Liver (tissue), 9 donors: ENCODE data around the gene ATP6V1C2. TPM values are rescaled to one million over a fixed set of nuclear protein-coding genes. Genes with fewer than 3 reads are reported as not detected.

Experiments
- DNase-seq: peaks from one replicate; pipeline ENCODE4 v3.0.0-alpha.2; 2017; ENCODE audit warnings: low spot score
- H3K27ac ChIP-seq, 2 donors: one replicate each; pipeline ENCODE4 v1.7.0; 2013; ENCODE audit warnings: inconsistent platforms in 2 of 2, low read length in 2 of 2, control low read depth in 1 of 2, low read depth in 1 of 2, mild to moderate bottlenecking in 1 of 2
- H3K27me3 ChIP-seq, 4 donors: one replicate each; pipeline versions ENCODE4 v1.6.1 to v1.7.0; 2013; ENCODE audit warnings: low read length in 3 of 4, inconsistent platforms in 1 of 4, mild to moderate bottlenecking in 1 of 4, moderate library complexity in 1 of 4; ENCODE audit not compliant: control insufficient read depth in 4 of 4, insufficient read depth in 4 of 4
- H3K36me3 ChIP-seq, 4 donors: one replicate each; pipeline versions ENCODE4 v1.6.1 to v1.7.0; 2013; ENCODE audit warnings: low read length in 3 of 4, mild to moderate bottlenecking in 3 of 4, low read depth in 1 of 4, moderate library complexity in 1 of 4; ENCODE audit not compliant: control insufficient read depth in 4 of 4, insufficient read depth in 3 of 4
- H3K4me1 ChIP-seq, 4 donors: one replicate each; pipeline versions ENCODE4 v1.6.1 to v1.7.0; 2013; ENCODE audit warnings: low read length in 3 of 4, mild to moderate bottlenecking in 3 of 4, moderate library complexity in 1 of 4; ENCODE audit not compliant: control insufficient read depth in 4 of 4, insufficient read depth in 4 of 4
- H3K4me3 ChIP-seq, 3 donors: one replicate each; pipeline versions ENCODE4 v1.6.1 to v1.7.0; 2013; ENCODE audit warnings: low read length in 3 of 3, control low read depth in 1 of 3, low read depth in 1 of 3, mild to moderate bottlenecking in 1 of 3
- H3K9ac ChIP-seq, 2 donors: one replicate each; pipeline ENCODE4 v1.7.0; 2013; ENCODE audit warnings: low read length in 2 of 2, mild to moderate bottlenecking in 2 of 2, moderate library complexity in 2 of 2, control low read depth in 1 of 2, low read depth in 1 of 2
- H3K9me3 ChIP-seq, 4 donors: one replicate each; pipeline versions ENCODE4 v1.6.1 to v1.7.0; 2013; ENCODE audit warnings: low read length in 3 of 4; ENCODE audit not compliant: control insufficient read depth in 4 of 4
- CTCF ChIP-seq: fragments of 150-350 bp; IDR thresholded peaks from 2 replicates; pipeline ENCODE4 v1.5.1; 2017; ENCODE audit warnings: improper control_type of control experiment, low read depth, low read length; ENCODE audit not compliant: missing input control
- EGR1 ChIP-seq, 2 donors: IDR thresholded peaks; 2 replicates each; pipeline ENCODE4 v1.6.1; 2016 to 2018; ENCODE audit warnings: antibody characterized with exemption in 2 of 2, low read depth in 2 of 2
- FOXA2 ChIP-seq: IDR thresholded peaks from 2 replicates; pipeline ENCODE4 v1.6.1; 2016; ENCODE audit warnings: antibody characterized with exemption
- GABPA ChIP-seq, 2 donors: IDR thresholded peaks in 1 of 2; conservative IDR thresholded peaks in 1 of 2; 2 replicates each; pipeline ENCODE4 v1.6.1; 2016; ENCODE audit warnings: antibody characterized with exemption in 2 of 2, mild to moderate bottlenecking in 1 of 2, moderate library complexity in 1 of 2
- HNF4A ChIP-seq, 2 donors: conservative IDR thresholded peaks; 2 replicates each; pipeline ENCODE4 v1.6.1; 2016; ENCODE audit warnings: antibody characterized with exemption in 2 of 2, mild to moderate bottlenecking in 2 of 2
- HNF4G ChIP-seq: IDR thresholded peaks from 2 replicates; pipeline ENCODE4 v1.6.1; 2016; ENCODE audit warnings: antibody characterized with exemption
- MAX ChIP-seq: IDR thresholded peaks from 2 replicates; pipeline ENCODE4 v1.6.1; 2016; ENCODE audit warnings: antibody characterized with exemption
- SP1 ChIP-seq: IDR thresholded peaks from 2 replicates; pipeline ENCODE4 v1.6.1; 2018; ENCODE audit warnings: antibody characterized with exemption, mild to moderate bottlenecking
- TAF1 ChIP-seq: conservative IDR thresholded peaks from 2 replicates; pipeline ENCODE4 v1.6.1; 2016; ENCODE audit warnings: antibody characterized with exemption, mild to moderate bottlenecking
- YY1 ChIP-seq: IDR thresholded peaks from 2 replicates; pipeline ENCODE4 v1.6.1; 2016; ENCODE audit warnings: antibody characterized with exemption, mild to moderate bottlenecking
- ZBTB33 ChIP-seq: IDR thresholded peaks from 2 replicates; pipeline ENCODE4 v1.6.1; 2016; ENCODE audit warnings: antibody characterized with exemption
- WGBS: extraction: QIAGEN DNeasy Blood & Tissue Kit; methylation state at CpG from one replicate; pipeline ENCODE4 v1.1.7; 2013; 5-methylcytosine and 5-hydroxymethylcytosine counted together
- polyA plus RNA-seq, 2 donors: library from polyadenylated mRNA; stranded (reverse) in 1 of 2; unstranded in 1 of 2; fragments of 200-250 nt in 1 of 2; fragments of >200 nt in 1 of 2; fragmentation: Nextera tagmentation in 1 of 2; extraction: Ambion mirVana in 1 of 2; gene quantifications; one replicate each; pipeline versions ENCODE4 v1.2.1 to v1.2.3, GENCODE V29; 2013 to 2015
- total RNA-seq, 2 donors: library from RNA; depleted of rRNA; stranded (reverse); fragments of >200 nt; gene quantifications; one replicate each; pipeline ENCODE4 v1.2.3, GENCODE V29; 2014
- TF ChIP-seq, protein P1 (sequence below): IDR thresholded peaks from 2 replicates; pipeline ENCODE4 v1.6.1; 2016; ENCODE audit warnings: antibody characterized with exemption, mild to moderate bottlenecking
- donor health status: healthy.
- donor health status: healthy.
- donor health status: healthy.
- donor health status: healthy.
- donor health status: healthy.

The ATP6V1C2 gene
- total and polyA plus RNA-seq, 4 donors: 0.08 to 0.66 (median 0.33) TPM

DNA sequence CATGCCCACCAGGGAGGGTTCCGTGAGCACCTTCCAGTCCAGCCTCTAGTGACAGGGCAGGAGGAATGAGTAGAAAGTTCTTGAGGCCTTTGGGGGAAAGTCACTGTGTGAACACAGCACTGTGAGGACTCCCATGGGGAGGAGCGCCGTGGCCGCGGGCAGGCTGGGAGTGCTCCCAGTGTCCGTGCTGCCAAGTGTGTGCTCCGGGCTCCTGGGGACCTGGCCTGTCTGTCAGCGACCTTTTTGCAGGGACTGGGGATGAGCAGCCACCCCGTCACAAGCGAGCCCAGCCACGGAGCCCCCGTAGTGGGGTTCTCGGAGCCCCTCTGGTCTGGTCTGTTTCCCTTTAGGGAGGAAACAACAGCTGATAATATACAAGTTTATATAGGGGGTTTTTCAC, 54.4 kb downstream of the ATP6V1C2 start:
- WGBS: 92% methylated on average over 13 of the region's 13 CpGs
- H3K36me3 ChIP-seq: peaks cover 2 to 10% (median 9%) of the 10 kb centered on the region in 4 donors
- no peak overlapping the region for H3K27ac ChIP-seq
- no peak for TF ChIP-seq HNF4G
- TF ChIP-seq, protein P1, sequence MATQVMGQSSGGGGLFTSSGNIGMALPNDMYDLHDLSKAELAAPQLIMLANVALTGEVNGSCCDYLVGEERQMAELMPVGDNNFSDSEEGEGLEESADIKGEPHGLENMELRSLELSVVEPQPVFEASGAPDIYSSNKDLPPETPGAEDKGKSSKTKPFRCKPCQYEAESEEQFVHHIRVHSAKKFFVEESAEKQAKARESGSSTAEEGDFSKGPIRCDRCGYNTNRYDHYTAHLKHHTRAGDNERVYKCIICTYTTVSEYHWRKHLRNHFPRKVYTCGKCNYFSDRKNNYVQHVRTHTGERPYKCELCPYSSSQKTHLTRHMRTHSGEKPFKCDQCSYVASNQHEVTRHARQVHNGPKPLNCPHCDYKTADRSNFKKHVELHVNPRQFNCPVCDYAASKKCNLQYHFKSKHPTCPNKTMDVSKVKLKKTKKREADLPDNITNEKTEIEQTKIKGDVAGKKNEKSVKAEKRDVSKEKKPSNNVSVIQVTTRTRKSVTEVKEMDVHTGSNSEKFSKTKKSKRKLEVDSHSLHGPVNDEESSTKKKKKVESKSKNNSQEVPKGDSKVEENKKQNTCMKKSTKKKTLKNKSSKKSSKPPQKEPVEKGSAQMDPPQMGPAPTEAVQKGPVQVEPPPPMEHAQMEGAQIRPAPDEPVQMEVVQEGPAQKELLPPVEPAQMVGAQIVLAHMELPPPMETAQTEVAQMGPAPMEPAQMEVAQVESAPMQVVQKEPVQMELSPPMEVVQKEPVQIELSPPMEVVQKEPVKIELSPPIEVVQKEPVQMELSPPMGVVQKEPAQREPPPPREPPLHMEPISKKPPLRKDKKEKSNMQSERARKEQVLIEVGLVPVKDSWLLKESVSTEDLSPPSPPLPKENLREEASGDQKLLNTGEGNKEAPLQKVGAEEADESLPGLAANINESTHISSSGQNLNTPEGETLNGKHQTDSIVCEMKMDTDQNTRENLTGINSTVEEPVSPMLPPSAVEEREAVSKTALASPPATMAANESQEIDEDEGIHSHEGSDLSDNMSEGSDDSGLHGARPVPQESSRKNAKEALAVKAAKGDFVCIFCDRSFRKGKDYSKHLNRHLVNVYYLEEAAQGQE: no peak
- no peak for TF ChIP-seq EGR1 (IDR thresholded peaks at IDR 0.05; ENCODE audit: low read depth in 2 of 2)
- no peak for TF ChIP-seq YY1
- no peak for TF ChIP-seq ZBTB33
- no peak for TF ChIP-seq TAF1
- TF ChIP-seq CTCF: no peak
- no peak for TF ChIP-seq GABPA (IDR thresholded peaks at IDR 0.05 in 1 of 2, conservative IDR thresholded peaks at IDR 0.05 in 1 of 2)
- no peak for TF ChIP-seq HNF4A (conservative IDR thresholded peaks at IDR 0.05)
- TF ChIP-seq MAX: no peak
- no peak for TF ChIP-seq FOXA2
- no peak for TF ChIP-seq SP1
- H3K9me3 ChIP-seq: no peaks in the 10 kb centered on the region
- no peak overlapping the region for H3K9ac ChIP-seq
- no peak for DNase-seq
- H3K4me3 ChIP-seq: no peak overlapping the region
- no peaks in the 10 kb centered on the region for H3K27me3 ChIP-seq
- no peaks in the 10 kb centered on the region for H3K4me1 ChIP-seq

DNA sequence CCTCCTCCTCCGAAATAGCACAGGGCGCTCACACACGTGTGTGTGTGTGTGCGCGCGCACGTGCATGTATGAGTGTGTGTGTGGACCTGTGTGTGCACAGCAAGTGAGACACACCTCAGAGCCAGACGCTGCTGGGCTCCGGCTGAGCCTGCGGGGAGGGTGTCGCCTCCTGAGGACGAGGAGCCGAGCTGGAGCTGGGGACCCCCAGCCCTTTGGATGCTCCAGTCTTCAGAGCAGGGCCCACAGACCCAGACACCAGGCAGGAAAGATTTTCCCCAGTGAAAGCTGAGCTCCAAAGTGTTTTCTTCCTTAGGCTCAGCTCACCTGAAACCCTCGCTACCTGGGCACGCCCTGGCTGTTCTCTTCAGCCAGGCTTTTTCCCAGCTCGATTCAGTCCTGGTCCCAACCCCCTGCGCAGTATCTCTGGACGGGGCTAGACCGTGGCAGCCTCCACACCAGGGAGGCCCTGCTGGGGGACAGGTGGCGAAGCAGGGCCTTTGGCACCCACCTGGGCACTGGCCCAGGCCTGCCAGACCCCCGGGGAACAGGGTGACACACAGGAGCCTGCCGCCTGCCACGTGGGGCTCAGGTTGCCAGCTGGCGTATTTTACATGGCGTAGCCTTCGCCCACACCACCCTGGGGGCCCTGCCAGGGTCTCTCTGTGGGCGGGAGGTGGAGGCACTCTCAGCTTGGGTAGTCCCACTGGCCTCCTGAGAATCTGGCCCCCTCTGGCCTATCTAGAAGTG, 55.0 kb downstream of the ATP6V1C2 start:
- DNase-seq: no peak
- Histone ChIP-seq H3K9me3 (no peaks in the 10 kb centered on the region), H3K27me3 (no peaks in the 10 kb centered on the region), H3K27ac (no peak overlapping the region), H3K36me3 (peaks cover 3 to 16% (median 9%) of the 10 kb centered on the region in 4 donors), H3K9ac (no peak overlapping the region), H3K4me3 (no peak overlapping the region), H3K4me1 (no peaks in the 10 kb centered on the region)
- TF ChIP-seq CTCF: no peak
- TF ChIP-seq, protein P1: no peak
- TF ChIP-seq GABPA (IDR thresholded peaks at IDR 0.05 in 1 of 2, conservative IDR thresholded peaks at IDR 0.05 in 1 of 2): no peak
- TF ChIP-seq SP1: no peak
- no peak for TF ChIP-seq HNF4A (conservative IDR thresholded peaks at IDR 0.05)
- no peak for TF ChIP-seq EGR1 (IDR thresholded peaks at IDR 0.05; ENCODE audit: low read depth in 2 of 2)
- TF ChIP-seq MAX: no peak
- no peak for TF ChIP-seq TAF1
- WGBS: 92% methylated on average over 27 of the region's 27 CpGs
